Neural progenitor cell (in vitro differentiated cells): ENCODE measurements around the gene DCTPP1. TPM values are rescaled to one million over a fixed set of nuclear protein-coding genes. Genes with fewer than 3 reads are reported as not detected.

Experiments
- DNase-seq: peaks from one replicate; pipeline ENCODE4 v3.0.0-alpha.2; 2016; ENCODE audit warnings: low spot score
- H2AFZ ChIP-seq: fragments of 200-600 bp; sonication (generic); replicated peaks from 2 replicates; pipeline ENCODE4 v1.6.1; 2016; ENCODE audit warnings: antibody characterized with exemption
- H3F3A ChIP-seq: fragments of 200-600 bp; sonication (generic); 2 replicates; pipeline ENCODE4 v1.6.1; 2016; ENCODE audit warnings: antibody characterized with exemption, low read depth
- H3K27ac ChIP-seq: fragments of 200-600 bp; sonication (generic); 2 replicates; pipeline ENCODE4 v1.5.1; 2016; ENCODE audit warnings: mild to moderate bottlenecking
- H3K27me3 ChIP-seq: fragments of 200-600 bp; sonication (generic); 2 replicates; pipeline ENCODE4 v1.6.1; 2016; ENCODE audit warnings: mild to moderate bottlenecking, moderate library complexity
- H3K36me3 ChIP-seq: fragments of 200-600 bp; sonication (generic); 2 replicates; pipeline ENCODE4 v1.5.1; 2016
- H3K4me1 ChIP-seq: fragments of 200-600 bp; sonication (generic); 2 replicates; pipeline ENCODE4 v1.6.1; 2016; ENCODE audit warnings: mixed run types
- H3K4me2 ChIP-seq: fragments of 200-600 bp; sonication (generic); 2 replicates; pipeline ENCODE4 v1.6.1; 2016
- H3K4me3 ChIP-seq: fragments of 200-600 bp; sonication (generic); 2 replicates; pipeline ENCODE4 v1.5.1; 2016
- H3K79me2 ChIP-seq: fragments of 200-600 bp; sonication (generic); 2 replicates; pipeline ENCODE4 v1.6.1; 2016; ENCODE audit warnings: low read depth
- H3K9ac ChIP-seq: fragments of 200-600 bp; sonication (generic); 2 replicates; pipeline ENCODE4 v1.6.1; 2016
- H3K9me3 ChIP-seq: fragments of 200-600 bp; sonication (generic); 2 replicates; pipeline ENCODE4 v1.5.1; 2016; ENCODE audit warnings: low read depth
- H4K20me1 ChIP-seq: fragments of 200-600 bp; sonication (generic); 2 replicates; pipeline ENCODE4 v1.6.1; 2016; ENCODE audit warnings: low read depth
- H3K27ac Mint-ChIP-seq: 3 replicates; pipeline ENCODE4 v1.8.0; 2021; ENCODE audit warnings: mixed read lengths
- H3K27me3 Mint-ChIP-seq: 2 replicates; pipeline ENCODE4 v1.8.0; 2022; ENCODE audit warnings: low read depth, mild to moderate bottlenecking, inconsistent platforms, moderate library complexity, mixed read lengths; ENCODE audit not compliant: insufficient read depth
- H3K36me3 Mint-ChIP-seq: 3 replicates; pipeline ENCODE4 v1.8.0; 2021; ENCODE audit warnings: mixed read lengths
- H3K4me1 Mint-ChIP-seq: 3 replicates; pipeline ENCODE4 v1.8.0; 2021; ENCODE audit warnings: mixed read lengths
- H3K4me3 Mint-ChIP-seq: 3 replicates; pipeline ENCODE4 v1.8.0; 2021; ENCODE audit warnings: mild to moderate bottlenecking, moderate library complexity, mixed read lengths
- H3K9me3 Mint-ChIP-seq: 3 replicates; pipeline ENCODE4 v1.8.0; 2020; ENCODE audit warnings: mixed read lengths
- EZH2 ChIP-seq: fragments of 200-600 bp; sonication (generic); IDR thresholded peaks from 2 replicates; pipeline ENCODE4 v1.6.1; 2017; ENCODE audit warnings: antibody characterized with exemption, mild to moderate bottlenecking, moderate library complexity
- EZH2phosphoT487 ChIP-seq: fragments of 200-600 bp; sonication (generic); IDR thresholded peaks from 2 replicates; pipeline ENCODE4 v1.6.1; 2017; ENCODE audit warnings: antibody characterized with exemption
- total RNA-seq: library from RNA; depleted of rRNA; stranded (reverse); fragments of >200 nt; gene quantifications from 2 replicates; pipeline ENCODE4 v1.2.3, GENCODE V29; 2015; ENCODE audit warnings: low replicate concordance
- TF ChIP-seq, protein P1 (sequence below): fragments of 200-600 bp; sonication (generic); IDR thresholded peaks from 2 replicates; pipeline ENCODE4 v1.5.1; 2017; ENCODE audit warnings: antibody characterized with exemption, mild to moderate bottlenecking

DCTPP1 gene
- total RNA-seq, 1 donor from 2014 or later, result 30.4 TPM

DNA sequence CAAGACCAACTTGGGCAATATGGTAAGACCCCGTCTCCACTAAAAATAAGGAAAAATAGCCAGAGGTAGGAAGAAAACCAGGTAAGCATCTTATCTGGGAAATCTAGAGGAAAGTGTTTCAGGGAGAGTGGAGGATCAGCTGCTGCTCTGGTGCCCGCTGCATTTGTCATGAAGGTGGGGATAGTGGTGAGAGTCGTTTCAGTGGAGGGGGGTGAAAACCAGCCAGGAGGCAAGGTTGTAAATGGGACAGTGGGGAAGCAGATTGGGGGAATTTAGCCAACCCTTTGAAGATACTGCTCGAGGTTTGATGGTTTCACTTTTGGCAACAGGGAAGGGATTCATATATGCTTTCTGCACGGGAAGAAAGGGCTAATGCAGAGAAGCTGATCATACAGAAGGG is 8.8 kb downstream of the DCTPP1 start:
- H3K9me3 Mint-ChIP-seq, result no peaks in the 10 kb centered on the region
- H2AFZ ChIP-seq, result no peak overlapping the region
- H3K36me3 Mint-ChIP-seq, result peaks cover 36% of the 10 kb centered on the region
- H3K4me1 ChIP-seq, result peaks cover 4% of the 10 kb centered on the region
- H3K27me3 Mint-ChIP-seq, result peaks cover 2% of the 10 kb centered on the region
- no peaks in the 10 kb centered on the region for H3K36me3 ChIP-seq
- no peak overlapping the region for H3K4me3 Mint-ChIP-seq
- TF ChIP-seq, protein P1, sequence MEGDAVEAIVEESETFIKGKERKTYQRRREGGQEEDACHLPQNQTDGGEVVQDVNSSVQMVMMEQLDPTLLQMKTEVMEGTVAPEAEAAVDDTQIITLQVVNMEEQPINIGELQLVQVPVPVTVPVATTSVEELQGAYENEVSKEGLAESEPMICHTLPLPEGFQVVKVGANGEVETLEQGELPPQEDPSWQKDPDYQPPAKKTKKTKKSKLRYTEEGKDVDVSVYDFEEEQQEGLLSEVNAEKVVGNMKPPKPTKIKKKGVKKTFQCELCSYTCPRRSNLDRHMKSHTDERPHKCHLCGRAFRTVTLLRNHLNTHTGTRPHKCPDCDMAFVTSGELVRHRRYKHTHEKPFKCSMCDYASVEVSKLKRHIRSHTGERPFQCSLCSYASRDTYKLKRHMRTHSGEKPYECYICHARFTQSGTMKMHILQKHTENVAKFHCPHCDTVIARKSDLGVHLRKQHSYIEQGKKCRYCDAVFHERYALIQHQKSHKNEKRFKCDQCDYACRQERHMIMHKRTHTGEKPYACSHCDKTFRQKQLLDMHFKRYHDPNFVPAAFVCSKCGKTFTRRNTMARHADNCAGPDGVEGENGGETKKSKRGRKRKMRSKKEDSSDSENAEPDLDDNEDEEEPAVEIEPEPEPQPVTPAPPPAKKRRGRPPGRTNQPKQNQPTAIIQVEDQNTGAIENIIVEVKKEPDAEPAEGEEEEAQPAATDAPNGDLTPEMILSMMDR, result no peak
- TF ChIP-seq EZH2, result no peak
- no peak for TF ChIP-seq EZH2phosphoT487
- peaks cover 11% of the 10 kb centered on the region for H3K4me1 Mint-ChIP-seq
- H3K27me3 ChIP-seq, result no peaks in the 10 kb centered on the region
- no peak for DNase-seq
- H3F3A ChIP-seq, result peaks cover 36% of the 10 kb centered on the region
- H3K79me2 ChIP-seq, result no peaks in the 10 kb centered on the region
- H3K9ac ChIP-seq, result no peak overlapping the region
- no peak overlapping the region for H3K4me3 ChIP-seq
- H3K27ac Mint-ChIP-seq, result no peak overlapping the region
- no peak overlapping the region for H3K27ac ChIP-seq
- H4K20me1 ChIP-seq, result peaks cover 24% of the 10 kb centered on the region
- H3K9me3 ChIP-seq, result no peaks in the 10 kb centered on the region
- no peak overlapping the region for H3K4me2 ChIP-seq

DNA sequence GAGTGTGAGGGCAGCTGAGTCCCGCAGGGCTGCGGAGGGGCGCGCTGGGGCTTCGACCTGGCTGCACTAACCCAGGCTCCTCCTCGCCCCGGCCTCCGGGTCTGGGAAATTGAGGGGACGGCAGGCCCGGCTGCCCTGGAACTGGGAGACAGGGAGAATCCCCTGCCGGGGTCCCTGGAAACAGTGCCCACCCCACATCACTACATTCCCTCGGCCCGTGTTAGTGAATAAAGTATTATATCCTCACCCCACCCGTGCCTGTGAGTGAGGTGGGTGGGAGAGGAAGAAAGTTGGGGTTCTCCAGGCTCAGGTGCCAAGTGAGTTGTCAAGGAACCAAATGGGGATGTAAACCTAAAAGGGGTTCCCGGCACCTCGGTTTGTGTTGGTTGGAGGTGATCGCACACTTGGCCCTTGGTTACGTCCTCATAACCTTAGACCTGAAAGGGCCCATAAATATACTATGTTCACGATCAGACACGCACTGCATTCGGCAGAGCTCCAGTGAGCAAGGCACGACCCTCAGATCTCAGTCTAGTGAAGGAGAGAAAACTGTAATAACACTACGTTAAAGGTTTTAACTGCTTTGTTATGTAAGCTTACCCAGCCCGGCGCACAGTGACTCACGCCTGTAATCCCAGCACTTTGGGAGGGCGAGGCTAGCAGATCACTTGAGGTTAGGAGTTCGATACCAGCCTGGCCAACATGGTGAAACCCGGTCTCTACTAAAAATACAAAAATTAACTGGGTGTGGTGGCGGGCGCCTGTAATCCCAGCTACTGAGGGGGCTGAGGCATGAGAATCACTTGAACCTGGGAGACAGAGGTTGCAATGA is 11.3 kb downstream of the DCTPP1 start:
- Histone ChIP-seq H3K9me3 (no peaks in the 10 kb centered on the region), H4K20me1 (peaks cover 33% of the 10 kb centered on the region), H3K27me3 (no peaks in the 10 kb centered on the region), H3K4me3 (peak overlapping the region; percentile 49), H3K79me2 (no peaks in the 10 kb centered on the region), H3K4me1 (peaks cover 4% of the 10 kb centered on the region), H3K4me2 (peak overlapping the region; percentile 78), H3K27ac (no peak overlapping the region), H3K9ac (no peak overlapping the region), H3K36me3 (no peaks in the 10 kb centered on the region), H2AFZ (peak overlapping the region; percentile 5), H3F3A (peaks cover 54% of the 10 kb centered on the region)
- Mint-ChIP-seq H3K9me3 (no peaks in the 10 kb centered on the region), H3K36me3 (peaks cover 37% of the 10 kb centered on the region), H3K27ac (no peak overlapping the region), H3K4me3 (peak overlapping the region; percentile 60), H3K4me1 (peaks cover 13% of the 10 kb centered on the region), H3K27me3 (peaks cover 2% of the 10 kb centered on the region)
- TF ChIP-seq, protein P1, result no peak
- peak; percentile 8 for TF ChIP-seq EZH2
- no peak for DNase-seq

DNA sequence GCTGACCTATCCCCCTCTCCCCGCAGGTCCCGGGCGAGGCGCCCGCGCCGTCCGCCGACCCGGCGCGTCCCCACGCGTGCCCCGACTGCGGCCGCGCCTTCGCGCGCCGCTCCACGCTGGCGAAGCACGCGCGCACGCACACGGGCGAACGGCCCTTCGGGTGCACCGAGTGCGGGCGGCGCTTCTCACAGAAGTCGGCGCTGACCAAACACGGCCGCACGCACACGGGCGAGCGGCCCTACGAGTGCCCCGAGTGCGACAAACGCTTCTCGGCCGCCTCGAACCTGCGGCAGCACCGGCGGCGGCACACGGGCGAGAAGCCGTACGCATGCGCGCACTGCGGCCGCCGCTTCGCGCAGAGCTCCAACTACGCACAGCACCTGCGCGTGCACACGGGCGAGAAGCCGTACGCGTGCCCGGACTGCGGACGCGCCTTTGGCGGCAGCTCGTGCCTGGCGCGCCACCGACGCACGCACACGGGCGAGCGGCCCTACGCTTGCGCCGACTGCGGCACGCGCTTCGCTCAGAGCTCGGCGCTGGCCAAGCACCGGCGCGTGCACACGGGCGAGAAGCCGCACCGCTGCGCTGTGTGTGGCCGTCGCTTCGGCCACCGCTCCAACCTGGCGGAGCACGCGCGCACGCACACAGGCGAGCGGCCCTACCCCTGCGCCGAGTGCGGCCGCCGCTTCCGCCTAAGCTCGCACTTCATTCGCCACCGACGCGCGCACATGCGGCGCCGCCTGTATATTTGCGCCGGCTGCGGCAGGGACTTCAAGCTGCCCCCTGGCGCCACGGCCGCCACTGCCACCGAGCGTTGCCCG is 12.1 kb downstream of the DCTPP1 start:
- H3K9ac ChIP-seq, result no peak overlapping the region

More for the DNA sequence above, 12.1 kb downstream of the DCTPP1 start:
- DNase-seq, result peak; percentile 99
- no peaks in the 10 kb centered on the region for H3K9me3 ChIP-seq
- peaks cover 39% of the 10 kb centered on the region for H3K36me3 Mint-ChIP-seq
- peak overlapping the region; percentile 78 for H3K4me2 ChIP-seq
- H3F3A ChIP-seq, result peaks cover 56% of the 10 kb centered on the region
- H4K20me1 ChIP-seq, result peaks cover 33% of the 10 kb centered on the region
- H3K4me1 ChIP-seq, result peaks cover 4% of the 10 kb centered on the region
- H2AFZ ChIP-seq, result peak overlapping the region; percentile 74
- H3K36me3 ChIP-seq, result no peaks in the 10 kb centered on the region
- peaks cover 3% of the 10 kb centered on the region for H3K79me2 ChIP-seq
- H3K4me3 ChIP-seq, result peak overlapping the region; percentile 49
- H3K27me3 ChIP-seq, result no peaks in the 10 kb centered on the region
- H3K27ac ChIP-seq, result no peak overlapping the region
- peak overlapping the region; percentile 49 for H3K4me3 Mint-ChIP-seq
- H3K4me1 Mint-ChIP-seq, result peaks cover 13% of the 10 kb centered on the region
- H3K27ac Mint-ChIP-seq, result no peak overlapping the region
- no peaks in the 10 kb centered on the region for H3K9me3 Mint-ChIP-seq
- peaks cover 2% of the 10 kb centered on the region for H3K27me3 Mint-ChIP-seq
- peak; percentile 36 for TF ChIP-seq EZH2
- TF ChIP-seq, protein P1, result peak; percentile 36
- TF ChIP-seq EZH2phosphoT487, result no peak
